Activated gamma-delta T cell treated with Interleukin-2 at 50 U/mL for 16 hours (primary cell): ENCODE data around the gene PRKG1.

Source experiments
- DNase-seq: peaks from one replicate; pipeline ENCODE4 v3.0.0-alpha.2; 2020

PRKG1 gene

GRCh38 chr10:51462076-51462779 lies 387.9 kb downstream of the PRKG1 start:
- no peak for DNase-seq

DNA sequence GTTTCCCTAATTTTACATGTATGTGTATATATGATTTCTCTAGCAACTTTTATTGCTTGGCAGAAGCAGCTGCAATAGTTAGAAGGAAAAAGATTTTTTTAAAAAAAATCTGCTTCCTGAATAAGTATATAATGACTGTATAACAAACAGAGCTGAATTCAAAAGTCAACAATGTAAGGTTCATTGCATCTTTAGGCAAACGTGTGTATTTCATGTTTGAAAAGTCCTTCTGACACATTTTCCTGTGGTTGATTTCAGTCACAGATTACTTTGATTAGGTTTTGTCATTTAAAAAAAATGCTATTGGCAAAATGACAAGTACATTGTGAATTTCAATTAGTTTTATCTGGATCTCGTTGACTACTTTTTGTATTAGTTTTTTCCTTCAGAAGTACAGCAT lies 394.1 kb downstream of the PRKG1 start:
- DNase-seq, result no peak

DNA sequence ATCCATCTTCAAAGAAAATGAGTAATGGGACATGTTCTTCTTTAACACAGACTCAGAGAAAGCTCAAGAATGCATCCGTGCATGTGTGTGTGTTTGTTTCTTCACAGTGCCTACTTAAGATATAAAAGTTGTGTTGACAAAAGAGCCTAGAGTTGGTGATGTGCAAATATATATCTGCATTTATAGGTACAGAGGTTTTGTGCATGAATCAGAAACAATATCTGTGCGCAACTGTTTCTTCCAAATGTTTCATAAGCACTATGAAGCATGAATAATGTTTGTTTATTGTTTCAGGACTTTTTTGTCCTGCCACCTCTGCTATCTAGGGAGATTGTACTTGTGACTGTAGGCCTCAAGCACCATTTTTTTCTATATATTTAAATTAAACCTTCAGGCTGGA lies 395.4 kb downstream of the PRKG1 start:
- DNase-seq, result no peak

- no peak for DNase-seq
Observed at GRCh38 chr10:51471271-51471670, 397.0 kb downstream of the PRKG1 start.

DNA sequence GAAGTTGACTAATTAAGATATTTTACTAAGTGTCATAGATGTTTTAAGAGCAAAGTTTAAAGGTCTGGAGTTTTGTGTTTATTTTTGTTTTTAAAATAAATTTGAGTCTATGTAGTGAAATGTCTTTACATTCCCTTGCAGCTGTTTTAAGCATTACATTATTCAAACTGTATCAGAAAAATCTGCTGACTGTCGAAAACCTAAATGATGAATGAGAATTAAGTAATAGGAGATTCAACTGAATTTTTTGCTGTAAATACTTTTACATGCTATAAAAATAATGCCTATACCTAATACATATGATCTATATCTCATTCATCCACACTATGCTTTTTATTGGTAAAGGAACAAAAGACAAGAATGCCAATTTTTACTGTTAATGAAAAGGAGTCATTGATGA lies 397.9 kb downstream of the PRKG1 start:
- DNase-seq, result no peak

GRCh38 chr10:51479711-51480110 lies 405.4 kb downstream of the PRKG1 start:
- no peak for DNase-seq

- no peak for DNase-seq
Observed at GRCh38 chr10:51485668-51486067, 411.4 kb downstream of the PRKG1 start.

- DNase-seq, result no peak
Observed at GRCh38 chr10:51487576-51487975, 413.3 kb downstream of the PRKG1 start.

DNA sequence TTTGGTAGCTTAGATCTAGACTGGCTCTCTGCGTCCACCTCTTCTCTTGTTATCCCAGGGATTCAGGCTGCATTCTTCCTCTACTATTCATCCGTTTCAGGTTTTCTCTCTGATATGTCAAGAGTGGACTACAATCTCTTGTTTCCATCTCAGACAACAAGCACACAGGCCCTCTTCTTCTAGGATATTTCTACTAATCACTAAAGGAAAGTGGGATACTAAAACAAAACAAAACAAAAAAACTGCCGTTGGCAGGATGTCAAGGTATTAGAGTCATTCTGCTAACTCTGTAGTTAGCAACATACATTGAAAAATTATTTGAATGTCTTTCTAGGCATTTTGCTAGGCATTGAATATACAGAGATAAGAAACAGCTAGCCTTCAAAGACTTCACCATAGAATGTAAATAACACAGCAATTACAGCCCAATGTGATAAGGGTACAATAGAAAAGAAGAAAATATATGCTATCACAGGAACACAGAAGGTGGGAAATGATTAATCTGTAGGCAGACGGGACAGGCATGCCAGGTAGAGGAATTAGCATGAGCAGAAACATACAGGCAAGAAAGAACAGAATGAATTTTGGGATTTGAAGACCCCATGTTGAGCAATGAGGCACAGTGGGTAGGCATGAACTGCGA lies 414.6 kb downstream of the PRKG1 start:
- DNase-seq, result no peak

- no peak for DNase-seq
Observed at GRCh38 chr10:51498424-51498823, 424.1 kb downstream of the PRKG1 start.

- DNase-seq, result no peak
Observed at GRCh38 chr10:51501396-51501795, 427.1 kb downstream of the PRKG1 start.

DNA sequence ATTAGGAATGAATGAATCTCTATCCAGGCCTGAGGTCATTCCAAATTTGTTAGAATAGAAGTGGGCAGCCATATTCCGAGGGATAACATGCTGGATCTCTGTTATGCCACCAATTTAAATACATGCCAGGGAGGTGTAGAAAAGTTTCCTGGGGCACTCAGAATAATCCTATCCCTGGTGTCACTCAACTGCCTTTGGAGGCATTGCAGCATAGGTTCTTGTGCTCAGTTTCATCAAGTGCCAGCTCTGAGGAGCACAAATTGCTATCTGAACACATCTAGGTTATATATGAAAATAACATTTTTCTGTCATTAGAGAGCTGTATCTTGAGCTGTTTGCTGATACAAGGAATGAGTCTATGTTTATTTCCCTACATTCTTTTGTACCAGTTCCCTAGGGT lies 427.8 kb downstream of the PRKG1 start:
- DNase-seq, result no peak

DNA sequence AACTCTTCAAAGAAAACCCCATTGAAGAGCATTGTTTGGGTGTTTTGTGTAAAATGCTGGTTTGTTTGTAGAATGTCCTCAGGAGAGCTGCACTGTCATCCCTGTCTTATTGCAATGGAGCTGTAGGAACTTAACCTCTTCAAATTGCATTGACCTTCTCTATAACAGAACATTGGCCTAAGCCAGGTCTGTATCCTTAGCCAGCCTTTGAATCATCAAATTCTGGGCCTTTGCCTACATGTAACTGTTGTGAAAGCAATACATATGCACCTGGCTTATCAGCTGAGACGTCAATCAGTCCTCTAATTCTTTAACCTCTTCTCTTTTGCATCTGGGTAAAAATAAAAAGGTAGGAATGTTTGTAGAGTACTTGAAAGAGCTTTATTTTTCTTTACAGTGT lies 429.1 kb downstream of the PRKG1 start:
- no peak for DNase-seq

DNA sequence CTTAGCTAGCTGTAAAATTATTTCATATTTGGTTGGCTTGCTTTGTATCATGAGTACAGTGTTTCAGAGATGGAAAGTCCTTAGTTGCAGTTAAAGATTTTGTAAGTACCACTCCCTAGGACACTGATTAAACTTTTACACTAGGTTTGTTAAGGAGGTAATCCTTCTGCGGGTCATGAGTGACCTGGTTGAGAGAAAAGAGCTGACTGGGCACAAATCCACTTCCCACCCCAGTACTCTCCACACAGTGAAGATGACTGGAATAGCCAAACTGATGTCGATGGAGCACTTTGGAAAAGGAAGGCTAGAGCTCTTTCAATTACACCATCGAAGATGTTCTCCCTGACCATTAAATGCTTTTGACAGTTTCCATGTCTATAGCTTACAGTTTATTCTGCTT lies 433.2 kb downstream of the PRKG1 start:
- no peak for DNase-seq

GRCh38 chr10:51508156-51508555 lies 433.9 kb downstream of the PRKG1 start:
- no peak for DNase-seq

DNA sequence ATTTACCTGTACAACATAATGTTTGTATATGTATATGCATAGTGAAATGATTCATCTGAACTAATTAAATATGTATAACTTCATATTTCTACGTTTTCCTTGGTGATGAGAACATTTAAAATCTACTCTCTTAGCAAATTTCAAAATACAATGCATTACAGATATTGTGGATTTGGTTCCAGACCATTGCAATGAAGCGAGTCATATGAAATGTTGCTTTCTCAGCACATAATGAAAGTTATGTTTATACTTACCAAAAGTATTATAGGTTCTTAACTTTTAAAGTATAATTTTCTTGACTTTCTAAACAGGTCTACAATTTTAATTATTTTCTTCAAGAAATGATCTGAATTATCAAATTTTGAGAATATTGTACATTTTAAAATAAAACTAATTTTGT lies 435.9 kb downstream of the PRKG1 start:
- DNase-seq, result no peak

DNA sequence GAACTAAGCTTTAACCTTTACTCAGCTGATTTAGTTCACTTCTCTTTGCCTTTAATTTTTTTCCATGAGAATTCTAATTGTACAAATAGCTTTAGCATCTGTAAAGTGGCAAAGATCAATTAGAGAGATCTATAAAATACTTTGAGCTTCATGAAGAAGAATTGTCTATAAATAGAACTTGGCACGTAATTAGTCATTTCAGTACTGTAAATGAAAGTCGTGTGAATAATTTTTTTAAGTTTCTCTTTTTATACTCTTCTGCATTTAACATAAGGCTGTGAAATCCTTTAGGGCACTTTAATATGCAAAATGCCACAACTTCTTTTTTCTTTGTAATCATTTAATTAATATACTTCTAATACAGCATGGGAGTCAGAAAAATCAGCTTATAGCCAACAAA lies 447.3 kb downstream of the PRKG1 start:
- no peak for DNase-seq

DNA sequence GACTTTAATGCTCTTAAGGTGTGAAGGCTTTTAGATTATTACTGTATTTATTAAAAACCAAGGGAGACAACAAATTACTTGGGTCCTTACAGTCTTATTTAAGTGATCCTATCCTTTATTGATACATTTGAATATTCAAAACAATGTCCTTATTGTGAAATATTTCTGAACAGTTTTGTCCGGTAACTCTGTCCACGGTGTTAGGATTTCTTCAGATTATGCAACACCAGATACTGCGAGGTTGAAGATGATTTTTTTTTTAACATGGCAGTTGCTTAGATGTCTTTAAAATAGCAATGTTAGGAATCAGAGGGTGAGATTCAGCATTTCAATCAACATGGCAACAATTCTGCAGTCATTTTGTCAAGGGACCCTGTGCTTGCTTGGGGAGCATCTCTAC lies 448.6 kb downstream of the PRKG1 start:
- no peak for DNase-seq

GRCh38 chr10:51523440-51523839 lies 449.2 kb downstream of the PRKG1 start:
- no peak for DNase-seq

DNA sequence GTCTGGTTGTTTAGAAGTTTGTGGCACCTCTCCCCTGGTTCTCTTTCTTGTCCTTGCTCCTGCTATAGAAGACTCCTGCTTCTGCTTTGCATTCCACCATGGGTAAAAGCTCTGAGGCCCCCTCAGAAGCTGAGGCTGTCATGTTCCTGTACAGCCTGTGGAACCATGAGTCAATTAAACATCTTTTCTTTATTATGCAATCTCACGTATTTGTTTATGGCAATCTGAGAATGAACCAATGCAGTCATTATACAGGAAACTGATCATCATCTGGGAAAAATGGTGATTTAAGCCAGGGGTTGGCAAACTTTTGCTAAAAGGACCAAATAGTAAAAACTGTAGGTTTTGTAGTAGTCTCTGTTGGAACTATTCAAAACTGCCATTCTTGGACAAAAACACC lies 449.8 kb downstream of the PRKG1 start:
- no peak for DNase-seq

- DNase-seq, result no peak
Observed at GRCh38 chr10:51527522-51528219, 453.4 kb downstream of the PRKG1 start.

DNA sequence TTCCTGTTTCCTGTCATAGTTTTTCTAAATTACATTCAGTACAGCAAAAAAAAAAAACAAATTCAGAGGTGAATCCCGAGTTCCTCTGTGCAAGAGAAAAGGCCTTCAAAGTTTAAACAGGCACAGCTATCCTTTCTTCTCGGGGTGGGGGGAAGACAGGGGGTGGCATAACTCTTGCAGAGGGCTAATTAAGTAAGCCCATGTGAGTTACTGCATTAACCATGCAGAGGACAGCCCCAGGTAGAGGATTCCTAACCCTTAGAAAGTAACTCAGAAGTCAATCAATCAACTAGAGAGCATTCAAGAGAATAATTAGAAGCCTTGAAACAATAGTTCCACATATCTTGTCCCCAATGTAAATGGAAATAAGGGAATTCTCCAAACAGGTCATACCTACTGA lies 454.2 kb downstream of the PRKG1 start:
- DNase-seq, result no peak

DNA sequence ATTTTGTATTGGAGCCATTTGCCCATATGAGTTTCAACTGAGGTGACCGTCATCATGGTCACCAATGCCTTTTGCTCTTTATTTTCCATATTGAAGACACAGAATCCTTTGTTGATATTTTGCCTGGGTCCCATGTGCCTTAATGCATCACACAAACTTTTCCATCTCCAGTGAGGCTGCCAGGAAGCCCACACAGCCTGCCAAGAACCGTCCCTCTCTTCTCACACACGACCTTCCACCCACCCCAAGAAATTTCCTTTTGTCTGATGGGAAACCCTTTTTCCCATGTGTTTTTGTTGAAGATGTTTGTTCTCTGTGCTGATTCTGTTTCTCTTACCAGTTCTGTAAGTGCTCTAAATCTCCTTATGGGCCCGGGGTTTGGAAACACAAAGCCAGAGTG lies 456.3 kb downstream of the PRKG1 start:
- no peak for DNase-seq

DNA sequence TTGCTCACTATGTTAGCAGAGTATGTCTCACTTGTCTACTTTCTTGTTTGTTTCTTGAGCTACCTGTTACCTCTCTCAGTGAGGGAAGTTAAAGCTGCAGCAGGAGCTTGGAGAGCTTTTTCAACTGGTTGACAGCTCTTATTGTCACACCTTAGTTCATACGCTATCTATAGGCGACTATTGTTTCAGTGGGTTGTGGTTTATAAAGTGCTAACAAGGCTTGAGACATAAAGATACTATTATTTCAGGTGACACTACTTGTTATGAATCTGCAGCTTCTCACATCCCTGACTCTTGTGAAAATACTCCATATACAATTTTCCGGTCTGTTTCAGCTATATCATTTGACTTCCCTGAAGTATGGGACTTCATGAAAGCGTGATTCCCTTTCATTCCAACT lies 457.8 kb downstream of the PRKG1 start:
- DNase-seq, result no peak
